D341Med (cell line): ENCODE measurements around the gene GATD1.

ENCODE experiments used
- DNase-seq: peaks from one replicate; pipeline ENCODE4 v3.0.0; 2012; ENCODE audit warnings: low spot score

Gene GATD1

DNA sequence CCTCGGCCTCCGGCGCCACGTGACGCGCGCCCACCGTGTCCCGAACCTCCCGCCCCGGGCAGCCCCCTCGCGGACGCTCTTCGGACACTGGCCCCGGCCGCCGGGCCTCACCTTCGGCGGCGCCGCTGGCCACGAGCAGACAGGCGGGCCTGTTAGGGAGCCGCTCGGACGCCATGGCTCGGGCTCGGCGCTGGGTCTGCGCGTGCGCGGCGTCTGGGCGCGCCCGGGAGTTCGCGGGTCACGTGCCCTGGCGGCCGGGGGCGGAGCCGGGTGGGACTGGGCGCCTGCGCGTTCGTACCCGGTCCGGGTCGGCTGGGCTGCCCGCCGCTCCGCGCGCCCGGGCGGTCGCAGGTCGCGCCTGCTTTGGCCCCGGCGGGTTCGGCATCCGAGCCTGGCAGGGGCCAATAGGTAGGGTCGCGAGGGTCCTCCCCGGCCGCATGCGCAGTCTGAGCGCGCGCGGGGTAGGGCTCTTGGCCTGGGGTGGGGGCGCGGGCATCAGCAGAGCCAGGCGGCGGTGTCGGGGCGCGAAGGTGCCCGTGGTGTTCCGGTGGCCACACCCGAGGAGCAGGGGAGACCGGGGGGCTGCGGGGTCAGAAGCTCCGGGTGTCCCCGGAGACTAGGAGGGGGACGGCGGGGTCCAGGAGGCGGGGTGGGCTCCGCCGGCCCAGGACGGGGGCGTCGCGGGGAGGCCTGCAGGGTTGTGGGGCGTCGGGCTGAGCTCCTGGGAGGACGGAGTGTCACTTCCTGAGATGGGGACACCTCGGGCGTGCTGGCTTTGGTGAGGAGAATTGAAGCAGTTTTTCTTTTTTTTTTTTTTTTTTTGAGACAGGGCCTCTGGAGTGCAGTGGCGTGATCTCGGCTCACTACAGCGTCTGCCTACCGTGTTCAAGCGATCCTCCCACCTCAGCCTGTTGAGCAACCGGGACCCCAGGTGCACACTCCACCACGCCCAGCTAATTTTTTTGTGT lies at the start of gene GATD1:
TSS of gene GATD1 (minus strand) at position 200 of the 968 bp plus-strand sequence. CDS start at position 175, 25 bp downstream.
- peak; percentile 100 for DNase-seq

- DNase-seq: no peak
These were observed 49.5 kb upstream of the GATD1 start for GRCh38 chr11:826836-827145.

DNA sequence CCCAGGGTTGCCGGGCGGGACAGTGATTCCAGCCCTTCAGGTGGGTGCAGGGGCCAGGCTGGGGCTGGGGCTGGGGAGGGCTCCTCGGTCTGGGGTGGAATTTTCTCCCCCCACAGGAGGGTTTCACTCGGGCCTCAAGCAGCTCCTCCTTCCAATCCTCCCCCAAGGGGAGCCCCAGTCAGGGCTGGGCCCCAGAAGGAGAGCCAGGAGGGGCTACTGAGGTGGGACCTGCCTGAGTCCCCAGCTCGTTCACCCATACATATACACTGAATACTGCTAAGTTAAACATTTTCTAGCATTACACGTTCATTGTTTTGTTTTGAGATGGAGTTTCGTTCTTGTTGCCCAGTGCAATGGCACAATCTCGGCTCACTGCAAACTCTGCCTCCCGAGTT lies 48.9 kb upstream of the GATD1 start:
- no peak for DNase-seq

DNA sequence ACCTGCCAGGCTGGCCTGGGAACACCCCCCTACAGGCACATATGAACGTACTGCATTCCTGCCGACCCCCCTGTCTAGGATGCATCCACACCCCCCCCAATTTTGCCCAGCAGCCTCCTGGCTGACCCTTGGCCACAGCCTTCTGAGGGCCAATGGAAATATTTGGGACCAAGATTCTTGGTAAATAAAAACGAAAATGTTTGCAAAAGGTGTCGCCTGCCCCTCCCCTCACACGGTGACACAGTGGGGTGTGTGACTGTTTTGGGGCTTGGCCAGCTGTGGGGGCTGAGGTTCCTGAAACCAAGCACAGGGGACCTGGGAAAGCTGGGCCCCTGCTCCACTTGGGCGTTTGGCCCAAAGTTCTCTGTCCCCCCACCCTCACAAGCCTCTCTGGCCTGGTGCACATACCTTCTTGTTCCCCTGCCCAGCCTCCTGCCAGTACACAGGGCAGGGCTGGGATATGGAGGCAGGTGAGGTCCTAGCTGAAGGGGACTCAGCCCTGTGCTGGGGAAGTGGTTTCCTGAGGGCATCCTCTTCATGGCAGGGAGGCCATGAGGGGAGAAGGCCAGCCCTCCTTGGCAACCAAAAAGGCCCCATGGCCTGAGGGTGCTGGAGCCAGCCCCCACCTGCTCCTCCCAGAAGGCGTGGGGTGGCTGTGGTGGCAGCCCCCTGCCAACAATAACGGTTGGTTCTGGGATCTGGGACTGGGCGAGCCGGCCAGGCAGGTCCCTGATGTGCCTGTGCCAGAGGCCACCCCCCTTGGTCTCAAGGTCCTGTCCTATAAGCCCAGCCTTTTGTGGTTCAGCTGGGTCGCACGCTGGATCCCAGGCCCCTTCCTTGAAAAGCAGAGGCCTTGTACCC lies 48.3 kb upstream of the GATD1 start:
- no peak for DNase-seq

GRCh38 chr11:824942-825341 lies 47.7 kb upstream of the GATD1 start:
- DNase-seq: no peak

DNA sequence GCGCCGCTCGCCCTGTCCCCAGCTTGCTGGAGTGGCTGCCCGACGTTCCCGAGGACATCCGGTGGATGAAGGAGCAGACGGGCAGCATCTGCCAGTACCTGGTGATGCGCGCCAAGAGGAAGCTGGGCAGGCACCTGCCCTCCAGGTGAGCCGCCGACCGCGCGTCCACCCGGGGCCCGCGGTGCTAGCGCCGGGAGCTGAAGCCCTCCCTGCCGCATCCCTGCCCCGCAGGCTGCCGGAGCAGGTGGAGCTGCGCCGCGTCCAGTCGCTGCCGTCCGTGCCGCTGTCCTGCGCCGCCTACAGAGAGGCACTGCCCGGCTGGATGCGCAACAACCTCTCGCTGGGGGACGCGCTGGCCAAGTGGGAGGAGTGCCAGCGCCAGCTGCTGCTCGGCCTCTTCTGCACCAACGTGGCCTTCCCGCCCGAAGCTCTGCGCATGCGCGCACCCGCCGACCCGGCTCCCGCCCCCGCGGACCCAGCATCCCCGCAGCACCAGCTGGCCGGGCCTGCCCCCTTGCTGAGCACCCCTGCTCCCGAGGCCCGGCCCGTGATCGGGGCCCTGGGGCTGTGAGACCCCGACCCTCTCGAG lies 47.1 kb upstream of the GATD1 start:
- no peak for DNase-seq

DNA sequence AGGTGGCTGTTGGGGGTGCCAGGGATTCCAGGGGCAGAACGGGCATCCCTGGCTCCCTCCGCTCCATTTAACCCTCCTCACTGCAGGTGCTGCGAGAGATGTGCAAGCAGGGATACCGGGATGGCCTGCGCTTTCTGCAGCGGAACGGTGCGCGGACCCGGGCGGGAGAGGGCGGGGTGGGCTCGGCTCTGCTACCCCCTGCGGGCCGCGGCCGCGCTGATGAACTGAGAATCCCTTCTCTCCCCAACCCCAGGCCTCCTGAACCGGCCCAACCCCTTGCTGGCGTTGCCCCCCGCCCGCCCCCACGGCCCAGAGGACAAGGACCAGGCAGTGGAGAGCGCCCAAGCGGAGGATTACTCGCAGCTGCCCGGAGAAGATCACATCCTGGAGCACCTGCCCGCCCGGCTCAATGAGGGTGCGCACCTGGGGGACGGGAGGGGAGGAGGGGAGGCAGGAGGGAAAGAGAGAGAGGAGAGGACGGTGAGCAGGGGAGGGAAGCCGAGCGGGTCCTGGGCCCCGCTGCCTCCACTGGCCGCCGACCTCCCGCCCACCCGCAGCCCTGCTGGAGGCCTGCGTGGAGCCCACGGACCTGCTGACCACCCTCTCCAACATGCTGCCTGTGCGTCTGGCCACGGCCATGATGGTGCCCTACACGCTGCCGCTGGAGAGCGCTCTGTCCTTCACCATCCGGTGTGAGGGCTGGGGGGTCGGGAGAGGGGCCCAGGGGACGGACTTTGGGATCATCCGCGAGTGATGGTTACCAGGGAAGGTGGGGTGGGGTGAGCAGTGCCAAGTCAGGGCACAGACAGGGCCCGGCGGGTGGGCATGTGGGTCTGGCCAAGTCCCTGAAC lies 46.4 kb upstream of the GATD1 start:
- no peak for DNase-seq

- no peak for DNase-seq
These were observed 44.5 kb upstream of the GATD1 start for GRCh38 chr11:821512-822371.

- DNase-seq: no peak
These were observed 43.6 kb upstream of the GATD1 start for GRCh38 chr11:820655-821511.

GRCh38 chr11:819943-820649 lies 42.8 kb upstream of the GATD1 start:
- peak; percentile 87 for DNase-seq

- DNase-seq: peak; percentile 94
These were observed 42.0 kb upstream of the GATD1 start for GRCh38 chr11:819129-819931.

- no peak for DNase-seq
These were observed 41.3 kb upstream of the GATD1 start, which contains the start of gene PNPLA2 for GRCh38 chr11:818396-819128. PNPLA2 (plus strand) TSS chr11:818914; CDS start chr11:819719, 805 bp downstream.

- no peak for DNase-seq
These were observed 39.1 kb upstream of the GATD1 start for GRCh38 chr11:816433-816779.

GRCh38 chr11:815675-816432 lies 38.6 kb upstream of the GATD1 start:
- DNase-seq: no peak

DNA sequence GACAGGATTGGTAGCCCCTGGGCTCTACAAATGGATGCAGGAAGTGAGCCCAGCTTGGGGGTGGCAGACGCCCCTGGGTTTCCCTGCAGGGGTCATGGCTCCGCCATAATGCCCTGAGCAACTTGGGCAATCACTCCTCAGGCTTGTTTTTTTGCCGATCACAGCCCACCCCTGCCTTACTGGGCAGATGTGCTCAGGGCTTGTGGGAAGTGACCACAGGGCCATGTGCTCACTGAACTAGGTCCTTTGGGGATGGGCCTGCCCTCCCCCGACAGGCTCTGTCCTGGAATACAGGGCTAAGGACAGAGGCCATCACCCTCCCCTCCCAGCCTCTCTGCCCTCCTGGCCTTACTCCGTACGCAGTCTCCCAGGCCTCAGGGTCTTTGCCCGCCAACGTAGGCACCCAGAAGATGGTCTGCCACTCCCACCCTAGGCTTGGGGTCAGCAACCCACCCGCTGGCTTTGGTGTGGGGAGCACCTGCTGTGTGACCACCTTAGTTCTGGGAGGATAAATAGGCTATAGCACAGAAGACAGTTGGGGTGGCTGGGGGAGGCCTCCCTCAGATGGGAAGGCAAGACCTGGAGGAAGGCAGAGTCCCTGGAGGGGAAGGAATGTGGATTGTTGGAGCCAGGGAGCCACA lies 36.3 kb upstream of the GATD1 start:
- no peak for DNase-seq

- DNase-seq: no peak
These were observed 35.8 kb upstream of the GATD1 start for GRCh38 chr11:813072-813455.
